Common myeloid progenitor, CD34-positive (primary cell): Measurements from ENCODE around the gene AGT.

Experiments used
- CTCF ChIA-PET: fragments of 350-600 bp; sonication (Branson Sonifier 250); formaldehyde crosslinking; loops from one replicate; lab custom pipeline; 2021; ENCODE audit warnings: antibody characterized with exemption; lab: Charles Lee
- POLR2A ChIA-PET: fragments of 350-600 bp; sonication (Branson Sonifier 250); formaldehyde crosslinking; loops from one replicate; lab custom pipeline; 2021; ENCODE audit warnings: antibody characterized with exemption; lab: Charles Lee
- DNase-seq, 3 donors: peaks; one replicate each; pipeline versions ENCODE4 v3.0.0 to v3.0.0-alpha.2; 2013
- H3K27ac ChIP-seq, 2 experiments: 1 replicate in 1 of 2; 2 replicates in 1 of 2; pipeline ENCODE4 v1.7.0; 2013; ENCODE audit warnings: inconsistent platforms in 2 of 2, low read length in 2 of 2, mild to moderate bottlenecking in 2 of 2, low read depth in 1 of 2, moderate library complexity in 1 of 2; ENCODE audit not compliant: severe bottlenecking in 2 of 2, insufficient read depth in 1 of 2, poor library complexity in 1 of 2
- H3K27me3 ChIP-seq, 5 experiments: replicated peaks in 2 of 5; 1 replicate in 3 of 5; 2 replicates in 2 of 5; pipeline versions ENCODE4 v1.6.1 to v1.7.0; 2013; ENCODE audit warnings: low read length in 4 of 5, mild to moderate bottlenecking in 2 of 5, moderate library complexity in 2 of 5, inconsistent platforms in 1 of 5; ENCODE audit not compliant: insufficient read depth in 5 of 5, control insufficient read depth in 4 of 5
- H3K36me3 ChIP-seq, 4 experiments: 1 replicate in 2 of 4; 2 replicates in 2 of 4; pipeline versions ENCODE4 v1.6.1 to v1.7.0; 2013; ENCODE audit warnings: low read length in 3 of 4, control low read depth in 1 of 4, mild to moderate bottlenecking in 1 of 4; ENCODE audit not compliant: control insufficient read depth in 4 of 4, insufficient read depth in 4 of 4
- H3K4me1 ChIP-seq, 4 experiments: 1 replicate in 3 of 4; 2 replicates in 1 of 4; pipeline versions ENCODE4 v1.6.1 to v1.7.1; 2013; ENCODE audit warnings: low read length in 3 of 4, mild to moderate bottlenecking in 3 of 4, control low read depth in 1 of 4, inconsistent platforms in 1 of 4, moderate library complexity in 1 of 4; ENCODE audit not compliant: control insufficient read depth in 4 of 4, insufficient read depth in 4 of 4; ENCODE audit errors: control extremely low read depth in 1 of 4
- H3K4me3 ChIP-seq, 7 experiments: 1 replicate in 4 of 7; 2 replicates in 3 of 7; pipeline versions ENCODE4 v1.5.1 to v1.7.0; 2013; ENCODE audit warnings: mild to moderate bottlenecking in 7 of 7, low read length in 6 of 7, moderate library complexity in 6 of 7, inconsistent platforms in 2 of 7, low read depth in 2 of 7, control low read depth in 1 of 7; ENCODE audit not compliant: insufficient read depth in 4 of 7, control insufficient read depth in 1 of 7; ENCODE audit errors: extremely low read depth in 1 of 7
- H3K9me3 ChIP-seq, 5 experiments: 1 replicate in 4 of 5; 2 replicates in 1 of 5; pipeline versions ENCODE4 v1.6.1 to v1.7.1; 2013; ENCODE audit warnings: low read length in 4 of 5, mild to moderate bottlenecking in 2 of 5, inconsistent platforms in 1 of 5, low read depth in 1 of 5, moderate library complexity in 1 of 5; ENCODE audit not compliant: control insufficient read depth in 4 of 5, insufficient read depth in 2 of 5; ENCODE audit errors: control extremely low read depth in 1 of 5
- WGBS: methylation state at CpG from one replicate; pipeline ENCODE4 v1.1.5; 2013; ENCODE audit not compliant: insufficient coverage; 5-methylcytosine and 5-hydroxymethylcytosine counted together

AGT gene

DNA sequence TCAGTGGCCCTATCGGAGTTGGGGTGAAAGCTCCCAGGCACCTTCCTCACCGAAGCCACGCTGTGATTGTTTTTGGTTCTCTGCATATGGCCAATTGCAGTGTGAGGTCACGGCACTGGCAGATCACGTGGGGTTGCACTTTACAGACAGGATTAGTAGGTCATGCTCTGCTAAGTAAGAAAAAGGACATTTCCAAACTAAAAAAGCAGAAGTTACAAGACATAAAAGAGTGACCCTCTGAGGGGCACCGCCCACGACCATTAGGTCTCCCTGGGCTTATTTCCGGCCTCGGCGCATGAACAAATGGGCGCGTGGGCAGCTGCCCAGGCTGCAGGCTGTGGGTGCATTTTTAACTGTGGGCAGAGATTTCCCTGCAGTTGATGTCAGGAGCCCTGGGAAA is 35.2 kb upstream of the AGT start:
- Histone ChIP-seq H3K9me3 (no peaks in the 10 kb centered on the region), H3K4me3 (no peak overlapping the region), H3K36me3 (no peaks in the 10 kb centered on the region), H3K4me1 (peaks cover 0 to 4% (median 2%) of the 10 kb centered on the region in 4 experiments), H3K27me3 (peaks cover 0 to 3% (median 1%) of the 10 kb centered on the region in 5 experiments), H3K27ac (no peak overlapping the region)
- WGBS: 83% methylated on average over 12 of the region's 12 CpGs
- CTCF ChIA-PET: no interaction called here
- POLR2A ChIA-PET: no interaction called here
- DNase-seq: no peak

DNA sequence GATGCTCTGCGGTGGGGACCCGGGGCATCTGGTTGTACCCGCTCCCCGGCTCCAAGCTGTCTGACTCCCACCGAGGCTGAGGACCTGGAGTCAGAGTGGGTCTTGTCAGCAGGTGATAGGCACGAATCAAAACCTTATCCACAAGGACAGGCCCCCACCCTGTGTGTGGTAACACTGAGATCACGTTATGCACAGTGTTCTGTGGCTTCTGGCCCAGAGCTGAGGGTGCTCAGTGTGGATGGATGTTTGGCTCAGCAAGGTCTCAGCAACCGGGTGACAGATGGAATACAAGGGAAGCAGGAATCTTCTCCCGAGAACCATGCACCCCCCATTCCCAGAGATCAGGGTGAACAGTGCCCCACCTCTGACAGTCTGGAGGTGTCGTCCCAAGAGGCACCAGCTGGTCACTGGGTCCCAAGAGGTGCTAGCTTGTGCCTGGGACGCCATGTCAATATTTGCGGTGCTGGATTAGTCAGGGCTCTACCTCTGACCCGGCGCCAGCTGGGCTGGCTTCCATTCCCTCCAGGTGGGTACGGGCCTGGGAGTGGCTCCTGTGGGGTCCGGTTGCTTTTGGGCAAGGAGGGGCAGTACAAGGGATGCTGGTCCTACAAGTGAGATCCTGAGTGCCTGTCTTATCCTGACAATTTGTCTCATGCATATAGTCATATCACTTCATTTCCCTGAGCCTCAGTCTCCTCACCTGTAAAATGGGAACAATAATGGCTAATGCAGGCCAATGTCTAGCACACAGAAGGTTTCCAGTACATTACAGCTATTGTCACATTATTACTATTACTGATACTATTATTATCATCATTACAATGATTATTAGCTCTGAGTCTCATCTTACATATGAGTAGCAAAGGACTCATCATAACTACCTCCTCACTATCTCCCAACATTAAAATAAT is 34.2 kb upstream of the AGT start:
- no peak overlapping the region for H3K4me3 ChIP-seq
- ChIA-PET CTCF (no interaction called here), POLR2A (no interaction called here)
- H3K27me3 ChIP-seq: peaks cover 0 to 3% (median 1%) of the 10 kb centered on the region in 5 experiments
- H3K36me3 ChIP-seq: no peaks in the 10 kb centered on the region
- WGBS: 87% methylated on average over 15 of the region's 16 CpGs
- H3K4me1 ChIP-seq: peaks cover 0 to 4% (median 1%) of the 10 kb centered on the region in 4 experiments
- DNase-seq: no peak
- no peak overlapping the region for H3K27ac ChIP-seq
- H3K9me3 ChIP-seq: no peaks in the 10 kb centered on the region

DNA sequence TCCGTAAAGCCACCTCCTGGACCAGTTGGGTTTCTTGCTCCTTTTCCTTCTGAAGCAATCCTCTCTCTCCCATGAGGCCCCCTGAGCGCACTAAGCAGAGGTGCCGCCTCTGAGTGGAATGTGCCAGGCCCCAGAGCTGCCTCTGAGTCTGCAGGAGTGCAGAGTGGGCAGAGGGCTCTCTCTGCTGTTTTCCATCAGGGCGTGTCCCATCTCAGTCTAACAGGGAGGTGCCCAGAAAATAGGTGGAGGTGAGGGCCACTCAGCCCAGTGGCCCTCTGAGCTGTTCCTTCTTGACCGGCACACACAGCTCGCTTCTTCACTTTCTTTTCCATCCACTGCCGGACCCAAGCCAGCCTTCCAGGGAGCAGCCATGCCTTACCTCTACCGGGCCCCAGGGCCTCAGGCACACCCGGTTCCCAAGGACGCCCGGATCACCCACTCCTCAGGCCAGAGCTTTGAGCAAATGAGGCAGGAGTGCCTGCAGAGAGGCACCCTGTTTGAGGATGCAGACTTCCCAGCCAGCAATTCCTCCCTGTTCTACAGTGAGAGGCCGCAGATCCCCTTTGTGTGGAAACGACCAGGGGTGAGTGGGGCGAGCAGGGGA is 33.3 kb upstream of the AGT start, which contains the start of gene CAPN9:
Gene CAPN9, plus strand, starts transcription at position 262 of the 604 bp plus-strand sequence. Its CDS starts 109 bp downstream, at position 371.
- Histone ChIP-seq H3K4me3 (no peak within 1 kb of the TSS), H3K4me1 (peaks cover 0 to 4% (median 1%) of the 10 kb centered on the region in 4 experiments), H3K36me3 (no peaks in the 10 kb centered on the region), H3K27me3 (peaks cover 0 to 3% (median 1%) of the 10 kb centered on the region in 5 experiments), H3K27ac (no peak within 1 kb of the TSS), H3K9me3 (no peaks in the 10 kb centered on the region)
- POLR2A ChIA-PET: no interaction called here
- 86% methylated on average over 13 of the region's 14 CpGs for WGBS
- DNase-seq: no peak
- CTCF ChIA-PET: no interaction called here

DNA sequence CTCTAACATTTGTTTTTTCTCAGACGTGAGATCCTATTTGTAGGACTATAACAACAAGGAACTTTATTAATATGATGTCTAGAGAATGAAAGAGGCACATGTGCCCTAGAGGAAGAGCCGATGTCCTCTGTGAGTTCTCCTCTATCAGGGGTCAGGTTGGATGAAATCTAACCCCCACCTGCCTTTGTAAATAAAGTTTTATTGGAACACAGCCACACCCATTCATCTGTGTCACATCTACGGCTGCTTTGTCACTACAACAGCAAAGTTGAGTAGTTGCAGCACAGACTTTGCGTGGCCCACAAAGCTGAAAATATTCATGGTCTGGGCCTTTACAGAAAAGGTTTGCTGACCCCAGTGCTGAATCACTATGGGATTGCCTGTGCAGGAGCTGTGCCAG is 32.7 kb upstream of the AGT start:
- no peaks in the 10 kb centered on the region for H3K9me3 ChIP-seq
- WGBS: 85% methylated on average over 2 of the region's 4 CpGs
- peaks cover 0 to 4% (median 1%) of the 10 kb centered on the region in 4 experiments for H3K4me1 ChIP-seq
- H3K4me3 ChIP-seq: no peak overlapping the region
- no peak overlapping the region for H3K27ac ChIP-seq
- peaks cover 0 to 3% (median 1%) of the 10 kb centered on the region in 5 experiments for H3K27me3 ChIP-seq
- ChIA-PET POLR2A (interaction anchor here (0.6 kb wide), 1 partner anchor 225 kb away, joined by 4 read pairs; no protein-coding TSS in a partner anchor), CTCF (no interaction called here)
- no peaks in the 10 kb centered on the region for H3K36me3 ChIP-seq
- DNase-seq: no peak

DNA sequence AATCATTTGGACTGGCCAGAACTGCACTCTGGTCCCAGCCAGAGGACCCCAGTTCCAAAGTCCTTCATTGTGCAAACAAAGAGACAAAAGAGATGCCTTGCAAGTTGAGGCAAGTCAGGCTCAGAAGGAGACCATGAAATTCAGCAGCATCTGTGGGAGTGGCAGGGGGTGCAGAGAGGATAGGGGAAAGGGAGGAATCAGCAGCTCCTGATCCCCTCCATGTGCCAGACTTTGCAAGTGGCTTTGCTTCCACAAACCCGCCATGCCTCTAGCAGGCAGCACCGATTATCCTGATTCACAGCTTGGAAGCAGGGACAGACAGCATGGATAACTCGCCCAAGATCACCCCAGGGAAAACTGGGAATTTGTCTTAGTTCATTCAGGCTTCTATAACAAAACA is 31.1 kb upstream of the AGT start:
- CTCF ChIA-PET: no interaction called here
- H3K9me3 ChIP-seq: no peaks in the 10 kb centered on the region
- no peak overlapping the region for H3K27ac ChIP-seq
- H3K4me1 ChIP-seq: peaks cover 0 to 4% (median 1%) of the 10 kb centered on the region in 4 experiments
- no peaks in the 10 kb centered on the region for H3K36me3 ChIP-seq
- 84% methylated on average over 3 of the region's 3 CpGs for WGBS
- DNase-seq: no peak
- H3K4me3 ChIP-seq: no peak overlapping the region
- peaks cover 0 to 1% (median 0%) of the 10 kb centered on the region in 5 experiments for H3K27me3 ChIP-seq
- POLR2A ChIA-PET: no interaction called here

DNA sequence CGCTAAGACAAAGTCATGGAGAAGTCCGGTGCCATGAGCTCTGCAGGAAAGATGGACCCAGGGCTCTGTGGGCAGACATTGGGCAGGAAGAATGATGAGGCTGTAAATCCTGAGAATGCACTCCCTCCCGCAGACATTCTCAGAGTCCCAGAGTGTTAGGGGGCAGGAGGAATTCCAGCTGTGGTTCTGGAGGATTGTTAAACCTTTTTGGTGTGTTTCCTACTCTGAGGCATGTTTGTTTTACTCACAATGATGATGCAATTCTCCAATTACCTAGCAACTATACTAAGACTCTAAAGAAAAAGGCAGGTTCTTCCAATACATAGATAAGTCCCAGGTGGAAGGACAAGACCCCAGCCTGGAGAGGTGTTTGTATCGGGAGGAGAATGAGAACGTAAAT is 30.5 kb upstream of the AGT start:
- Histone ChIP-seq H3K36me3 (no peaks in the 10 kb centered on the region), H3K4me3 (no peak overlapping the region), H3K9me3 (no peaks in the 10 kb centered on the region), H3K4me1 (peaks cover 0 to 4% (median 1%) of the 10 kb centered on the region in 4 experiments), H3K27ac (no peak overlapping the region), H3K27me3 (peaks cover 0 to 1% (median 0%) of the 10 kb centered on the region in 5 experiments)
- ChIA-PET CTCF (interaction anchor here (0.8 kb wide), 1 partner anchor 315 kb away, joined by 3 read pairs; no protein-coding TSS in a partner anchor), POLR2A (no interaction called here)
- no peak for DNase-seq
- 97% methylated on average over 4 of the region's 5 CpGs for WGBS
